ENCODE measurements around the gene TIPRL. TPM values are rescaled to one million over a fixed set of nuclear protein-coding genes. Genes with fewer than 3 reads are reported as not detected.

Gene TIPRL
- total and polyA plus RNA-seq, 2 experiments from 2014 or later, result 44.2 to 47.6 TPM

- Histone ChIP-seq H3K9me2 (replicated peaks; ENCODE audit: insufficient read depth) (no peaks in the 10 kb centered on the region), H2AFZ (no peak overlapping the region), H3K27me3 (no peaks in the 10 kb centered on the region), H3K79me2 (no peaks in the 10 kb centered on the region), H3K27ac (no peak overlapping the region), H3K4me1 (ENCODE audit: insufficient read depth) (no peaks in the 10 kb centered on the region), H3K4me2 (no peak overlapping the region), H3K9me3 (ENCODE audit: low read depth) (no peaks in the 10 kb centered on the region), H4K20me1 (ENCODE audit: insufficient read depth, poor library complexity, severe bottlenecking) (no peaks in the 10 kb centered on the region), H3K36me3 (replicated peaks; ENCODE audit: insufficient read depth, low read depth) (no peaks in the 10 kb centered on the region), H3K4me3 (no peak overlapping the region)
- 73% methylated on average over 1 of the region's 1 CpG for WGBS (ENCODE audit: low lambda C conversion rate, missing lambda C conversion rate)
- no peak for DNase-seq (ENCODE audit: low spot score)
- TF ChIP-seq CTCF (IDR thresholded peaks at IDR 0.05; ENCODE audit: poor library complexity) (no peak), EZH2 (IDR thresholded peaks at IDR 0.05; ENCODE audit: borderline replicate concordance) (no peak)
Observed at GRCh38 chr1:168159251-168159650, 19.5 kb upstream of the TIPRL start.

- no peak overlapping the region for H2AFZ ChIP-seq
- H4K20me1 ChIP-seq (ENCODE audit: insufficient read depth, poor library complexity, severe bottlenecking), result no peaks in the 10 kb centered on the region
- DNase-seq (ENCODE audit: low spot score), result no peak
- H3K4me2 ChIP-seq, result no peak overlapping the region
- no peak overlapping the region for H3K4me3 ChIP-seq
- TF ChIP-seq CTCF (IDR thresholded peaks at IDR 0.05; ENCODE audit: poor library complexity) (no peak), EZH2 (IDR thresholded peaks at IDR 0.05; ENCODE audit: borderline replicate concordance) (no peak), EZH2phosphoT487 (IDR thresholded peaks at IDR 0.05; ENCODE audit: low read depth, severe bottlenecking, unreplicated experiment) (no peak)
- no peaks in the 10 kb centered on the region for H3K36me3 ChIP-seq (replicated peaks; ENCODE audit: insufficient read depth, low read depth)
- H3K27me3 ChIP-seq, result no peaks in the 10 kb centered on the region
- no peaks in the 10 kb centered on the region for H3K9me3 ChIP-seq (ENCODE audit: low read depth)
- no peaks in the 10 kb centered on the region for H3K9me2 ChIP-seq (replicated peaks; ENCODE audit: insufficient read depth)
- no peaks in the 10 kb centered on the region for H3K4me1 ChIP-seq (ENCODE audit: insufficient read depth)
- no peaks in the 10 kb centered on the region for H3K79me2 ChIP-seq
- H3K27ac ChIP-seq, result no peak overlapping the region
- 100% methylated on average over 1 of the region's 1 CpG for WGBS (ENCODE audit: low lambda C conversion rate, missing lambda C conversion rate)
Observed at GRCh38 chr1:168159979-168160378, 18.8 kb upstream of the TIPRL start.

GRCh38 chr1:168161459-168161858 is 17.3 kb upstream of the TIPRL start:
- Histone ChIP-seq H3K9me3 (ENCODE audit: low read depth) (no peaks in the 10 kb centered on the region), H3K9me2 (replicated peaks; ENCODE audit: insufficient read depth) (no peaks in the 10 kb centered on the region), H2AFZ (no peak overlapping the region), H3K4me3 (no peak overlapping the region), H3K27me3 (no peaks in the 10 kb centered on the region), H3K36me3 (replicated peaks; ENCODE audit: insufficient read depth, low read depth) (no peaks in the 10 kb centered on the region), H3K79me2 (no peaks in the 10 kb centered on the region), H4K20me1 (ENCODE audit: insufficient read depth, poor library complexity, severe bottlenecking) (no peaks in the 10 kb centered on the region), H3K4me1 (ENCODE audit: insufficient read depth) (no peaks in the 10 kb centered on the region), H3K27ac (no peak overlapping the region), H3K4me2 (no peak overlapping the region)
- no peak for DNase-seq (ENCODE audit: low spot score)
- 76% methylated on average over 2 of the region's 2 CpGs for whole genome bisulfite sequencing (ENCODE audit: low lambda C conversion rate, missing lambda C conversion rate)
- no peak for TF ChIP-seq EZH2phosphoT487 (IDR thresholded peaks at IDR 0.05; ENCODE audit: low read depth, severe bottlenecking, unreplicated experiment)
- TF ChIP-seq CTCF (IDR thresholded peaks at IDR 0.05; ENCODE audit: poor library complexity), result no peak
- TF ChIP-seq EZH2 (IDR thresholded peaks at IDR 0.05; ENCODE audit: borderline replicate concordance), result no peak

- no peak overlapping the region for H2AFZ ChIP-seq
- no peak overlapping the region for H3K4me2 ChIP-seq
Observed at GRCh38 chr1:168163670-168164069, 15.1 kb upstream of the TIPRL start.

More at GRCh38 chr1:168163670-168164069, 15.1 kb upstream of the TIPRL start:
- H3K9me3 ChIP-seq (ENCODE audit: low read depth), result no peaks in the 10 kb centered on the region
- no peaks in the 10 kb centered on the region for H3K79me2 ChIP-seq
- no peak overlapping the region for H3K27ac ChIP-seq
- no peaks in the 10 kb centered on the region for H3K9me2 ChIP-seq (replicated peaks; ENCODE audit: insufficient read depth)
- H3K4me3 ChIP-seq, result no peak overlapping the region
- WGBS (ENCODE audit: low lambda C conversion rate, missing lambda C conversion rate), result 69% methylated on average over 3 of the region's 3 CpGs
- DNase-seq (ENCODE audit: low spot score), result no peak
- no peaks in the 10 kb centered on the region for H3K27me3 ChIP-seq
- H4K20me1 ChIP-seq (ENCODE audit: insufficient read depth, poor library complexity, severe bottlenecking), result no peaks in the 10 kb centered on the region
- TF ChIP-seq EZH2phosphoT487 (IDR thresholded peaks at IDR 0.05; ENCODE audit: low read depth, severe bottlenecking, unreplicated experiment), result no peak
- TF ChIP-seq EZH2 (IDR thresholded peaks at IDR 0.05; ENCODE audit: borderline replicate concordance), result no peak
- TF ChIP-seq CTCF (IDR thresholded peaks at IDR 0.05; ENCODE audit: poor library complexity), result no peak
- no peaks in the 10 kb centered on the region for H3K4me1 ChIP-seq (ENCODE audit: insufficient read depth)
- no peaks in the 10 kb centered on the region for H3K36me3 ChIP-seq (replicated peaks; ENCODE audit: insufficient read depth, low read depth)
